H1 (cell line): ENCODE results near the gene SRSF3. TPM values are rescaled to one million over a fixed set of nuclear protein-coding genes. Genes with fewer than 3 reads are reported as not detected.

ENCODE experiments used
- CTCF ChIA-PET: fragments of 300-600 bp; sonication (Branson Sonifier 250); formaldehyde crosslinking; loops from one replicate; lab custom pipeline; 2021; ENCODE audit not compliant: partially characterized antibody; lab: Charles Lee
- POLR2A ChIA-PET: fragments of 300-600 bp; sonication (Branson Sonifier 250); formaldehyde crosslinking; loops from one replicate; lab custom pipeline; 2021; ENCODE audit warnings: inconsistent platforms; ENCODE audit not compliant: partially characterized antibody; lab: Charles Lee
- DNase-seq, 2 experiments: peaks; one replicate each; pipeline versions ENCODE4 v3.0.0 to v3.0.0-alpha.2; 2010 to 2022; ENCODE audit warnings: low spot score in 2 of 2, low read depth in 1 of 2, mixed read lengths in 1 of 2
- FAIRE-seq: peaks from 2 replicates; lab custom pipeline; 2011; peaks lifted over from hg19 to GRCh38; lab: Jason Lieb, UNC
- H2AFZ ChIP-seq: 2 replicates; pipeline ENCODE4 v1.8.1; 2012; ENCODE audit warnings: low read length, inconsistent platforms
- H2AK5ac ChIP-seq: 2 replicates; pipeline ENCODE4 v1.6.1; 2013; ENCODE audit warnings: low read depth, low read length
- H2BK120ac ChIP-seq: replicated peaks from 2 replicates; pipeline ENCODE3; 2013; ENCODE audit warnings: low read depth, low read length, inconsistent platforms
- H2BK12ac ChIP-seq: 2 replicates; pipeline ENCODE4 v1.6.1; 2013; ENCODE audit warnings: low read depth, low read length
- H2BK15ac ChIP-seq: 2 replicates; pipeline ENCODE4 v1.6.1; 2013; ENCODE audit warnings: low read length
- H2BK20ac ChIP-seq: 2 replicates; pipeline ENCODE4 v1.6.1; 2013; ENCODE audit warnings: low read length
- H2BK5ac ChIP-seq: 2 replicates; pipeline ENCODE4 v1.6.1; 2013; ENCODE audit warnings: low read depth, low read length
- H3K14ac ChIP-seq: 2 replicates; pipeline ENCODE4 v1.6.1; 2013; ENCODE audit warnings: inconsistent platforms; ENCODE audit not compliant: insufficient read length
- H3K18ac ChIP-seq: 2 replicates; pipeline ENCODE4 v1.6.1; 2013; ENCODE audit warnings: low read length; ENCODE audit errors: extremely low read depth
- H3K23ac ChIP-seq: 2 replicates; pipeline ENCODE4 v1.6.1; 2013; ENCODE audit warnings: inconsistent platforms; ENCODE audit not compliant: insufficient read length
- H3K23me2 ChIP-seq: 2 replicates; pipeline ENCODE4 v1.6.1; 2013; ENCODE audit warnings: low read depth, low read length
- H3K27ac ChIP-seq: 2 replicates; pipeline ENCODE4 v1.6.1; 2011; ENCODE audit warnings: low read depth, low read length, inconsistent platforms
- H3K27me3 ChIP-seq, 4 experiments: replicated peaks in 1 of 4; 1 replicate in 1 of 4; 2 replicates in 3 of 4; pipeline versions ENCODE4 v1.6.1 to v1.8.1; 2011 to 2013; ENCODE audit warnings: low read length in 3 of 4, mild to moderate bottlenecking in 3 of 4, inconsistent platforms in 2 of 4, mixed read lengths in 2 of 4, moderate library complexity in 1 of 4; ENCODE audit not compliant: control insufficient read depth in 3 of 4, insufficient read depth in 3 of 4; ENCODE audit errors: extremely low read depth in 1 of 4
- H3K36me3 ChIP-seq, 4 experiments: 2 replicates each; pipeline versions ENCODE4 v1.6.1 to v1.8.1; 2011 to 2013; ENCODE audit warnings: mild to moderate bottlenecking in 4 of 4, low read length in 3 of 4, moderate library complexity in 2 of 4, control low read depth in 1 of 4, inconsistent platforms in 1 of 4; ENCODE audit not compliant: insufficient read depth in 4 of 4, control insufficient read depth in 2 of 4
- H3K4ac ChIP-seq: replicated peaks from 2 replicates; pipeline ENCODE3; 2013; ENCODE audit warnings: low read length, low read depth, mixed read lengths, inconsistent platforms; ENCODE audit not compliant: insufficient read length
- H3K4me1 ChIP-seq, 4 experiments: replicated peaks in 1 of 4; 1 replicate in 1 of 4; 2 replicates in 3 of 4; pipeline versions ENCODE4 v1.6.1 to v1.8.1; 2011 to 2013; ENCODE audit warnings: low read length in 3 of 4, inconsistent platforms in 2 of 4, mixed read lengths in 1 of 4; ENCODE audit not compliant: insufficient read depth in 4 of 4, control insufficient read depth in 3 of 4
- H3K4me2 ChIP-seq, 2 experiments: 2 replicates each; pipeline versions ENCODE4 v1.6.1 to v1.8.1; 2011 to 2013; ENCODE audit warnings: low read depth in 2 of 2, low read length in 2 of 2, control low read depth in 1 of 2, inconsistent platforms in 1 of 2, mild to moderate bottlenecking in 1 of 2; ENCODE audit not compliant: insufficient read depth in 1 of 2
- H3K4me3 ChIP-seq, 4 experiments: fragments of 200-600, 300-600 bp in 1 of 4; sonication (generic), shearing (Covaris generic), sonication (Bioruptor Twin) in 1 of 4; 2 replicates each; pipeline versions ENCODE4 v1.5.1 to v1.8.1; 2011 to 2016; ENCODE audit warnings: low read length in 4 of 4, low read depth in 3 of 4, control low read depth in 2 of 4, inconsistent platforms in 2 of 4, mild to moderate bottlenecking in 2 of 4, mixed read lengths in 1 of 4, moderate library complexity in 1 of 4; ENCODE audit not compliant: insufficient read depth in 2 of 4; ENCODE audit errors: extremely low read depth in 1 of 4
- H3K56ac ChIP-seq: replicated peaks from 2 replicates; pipeline ENCODE3; 2013; ENCODE audit warnings: low read depth, mild to moderate bottlenecking, mixed read lengths, low read length, inconsistent platforms; ENCODE audit not compliant: insufficient read length
- H3K79me1 ChIP-seq: 2 replicates; pipeline ENCODE4 v1.6.1; 2013; ENCODE audit warnings: low read depth, low read length, control low read depth
- H3K79me2 ChIP-seq, 2 experiments: 2 replicates each; pipeline versions ENCODE4 v1.6.1 to v1.8.1; 2012 to 2013; ENCODE audit warnings: low read length in 2 of 2, mild to moderate bottlenecking in 2 of 2, inconsistent platforms in 1 of 2; ENCODE audit not compliant: insufficient read depth in 2 of 2, control insufficient read depth in 1 of 2
- H3K9ac ChIP-seq, 4 experiments: replicated peaks in 1 of 4; 1 replicate in 1 of 4; 2 replicates in 3 of 4; pipeline versions ENCODE4 v1.6.1 to v1.8.1; 2011 to 2013; ENCODE audit warnings: low read depth in 3 of 4, low read length in 3 of 4, control low read depth in 2 of 4, mild to moderate bottlenecking in 2 of 4, moderate library complexity in 2 of 4, inconsistent platforms in 1 of 4; ENCODE audit errors: extremely low read depth in 1 of 4
- H3K9me3 ChIP-seq, 2 experiments: 2 replicates each; pipeline versions ENCODE4 v1.6.1 to v1.8.1; 2012 to 2013; ENCODE audit warnings: mild to moderate bottlenecking in 2 of 2, moderate library complexity in 2 of 2, control low read depth in 1 of 2, inconsistent platforms in 1 of 2, low read depth in 1 of 2, low read length in 1 of 2, mixed read lengths in 1 of 2; ENCODE audit not compliant: insufficient read depth in 2 of 2
- H4K20me1 ChIP-seq, 2 experiments: replicated peaks in 1 of 2; 2 replicates each; pipeline versions ENCODE3 to v1.8.1; 2011 to 2013; ENCODE audit warnings: inconsistent platforms in 2 of 2, low read length in 2 of 2, mild to moderate bottlenecking in 1 of 2; ENCODE audit not compliant: insufficient read depth in 2 of 2, control insufficient read depth in 1 of 2
- H4K5ac ChIP-seq: 2 replicates; pipeline ENCODE4 v1.6.1; 2013; ENCODE audit warnings: low read length, low read depth, mixed read lengths, inconsistent platforms; ENCODE audit not compliant: insufficient read length
- H4K8ac ChIP-seq: 2 replicates; pipeline ENCODE4 v1.8.0; 2013; ENCODE audit warnings: mild to moderate bottlenecking, moderate library complexity, low read length, inconsistent platforms; ENCODE audit not compliant: insufficient read depth; ENCODE audit errors: extremely low read depth
- H4K91ac ChIP-seq: replicated peaks from 2 replicates; pipeline ENCODE3; 2013; ENCODE audit warnings: low read length, mixed read lengths, inconsistent platforms; ENCODE audit not compliant: insufficient read length
- PHF8 ChIP-seq: fragments of 200-600 bp; sonication (generic); conservative IDR thresholded peaks from 2 replicates; pipeline ENCODE4 v1.7.1; 2012; ENCODE audit warnings: low read depth, mild to moderate bottlenecking, inconsistent platforms, low read length, moderate library complexity
- POLR2A ChIP-seq, 2 experiments: IDR thresholded peaks; 1 replicate in 1 of 2; 2 replicates in 1 of 2; pipeline ENCODE4 v1.6.1; 2011; ENCODE audit warnings: low read depth in 2 of 2, low read length in 2 of 2, mild to moderate bottlenecking in 2 of 2; ENCODE audit errors: control extremely low read depth in 1 of 2
- POLR2AphosphoS5 ChIP-seq: IDR thresholded peaks from 2 replicates; pipeline ENCODE4 v1.6.1; 2011; ENCODE audit warnings: low read depth, low read length
- WGBS, 2 experiments: shearing (Covaris generic) in 1 of 2; methylation state at CpG; one replicate each; pipeline versions ENCODE4 v1.1.6 to v1.1.7; 2013 to 2015; ENCODE audit warnings: low lambda C conversion rate in 2 of 2, mixed read lengths in 2 of 2, inconsistent platforms in 1 of 2, low coverage in 1 of 2, missing lambda C conversion rate in 1 of 2; ENCODE audit not compliant: insufficient replicate concordance in 2 of 2, insufficient coverage in 1 of 2, insufficient read length in 1 of 2; ENCODE audit errors: extremely low coverage in 1 of 2, missing lambda C conversion rate in 1 of 2; 5-methylcytosine and 5-hydroxymethylcytosine counted together
- polyA plus RNA-seq, 7 experiments: library from polyadenylated mRNA; depleted of rRNA in 3 of 7; stranded (reverse) in 5 of 7; unstranded in 2 of 7; fragments of >200 nt in 5 of 7; fragments of 200-250 nt in 2 of 7; gene quantifications; 1 replicate in 5 of 7; 2 replicates in 1 of 7; 4 replicates in 1 of 7; pipeline versions ENCODE4 v1.2.1 to v1.2.3, GENCODE V29; 2011 to 2013; ENCODE audit warnings: missing spikeins in 2 of 7, mixed read lengths in 2 of 7
- total RNA-seq: library from RNA; stranded (reverse); fragmentation: NEBNext Ultra II Directional; extraction: Animal tissue kit (Norgen Biotek cat#: 25700); gene quantifications from 2 replicates; pipeline ENCODE4 v1.2.1, GENCODE V29; 2021
- TF ChIP-seq, protein P1 (sequence below): IDR thresholded peaks from 2 replicates; pipeline ENCODE4 v1.6.1; 2012; ENCODE audit warnings: low read length, inconsistent platforms
- TF ChIP-seq, protein P2 (sequence below), 3 experiments: IDR thresholded peaks; 1 replicate in 2 of 3; 2 replicates in 1 of 3; pipeline versions ENCODE4 v1.5.1 to v1.6.1; 2011; ENCODE audit warnings: low read length in 3 of 3, mild to moderate bottlenecking in 3 of 3, inconsistent platforms in 2 of 3, low read depth in 1 of 3, moderate library complexity in 1 of 3; ENCODE audit not compliant: insufficient read depth in 1 of 3; ENCODE audit errors: control extremely low read depth in 1 of 3

Gene SRSF3
- total and polyA plus RNA-seq, 2 of the 8 experiments (the other 6 are each of a cell fraction or from before 2014, with no cell fraction given), result 471 to 689 TPM

DNA sequence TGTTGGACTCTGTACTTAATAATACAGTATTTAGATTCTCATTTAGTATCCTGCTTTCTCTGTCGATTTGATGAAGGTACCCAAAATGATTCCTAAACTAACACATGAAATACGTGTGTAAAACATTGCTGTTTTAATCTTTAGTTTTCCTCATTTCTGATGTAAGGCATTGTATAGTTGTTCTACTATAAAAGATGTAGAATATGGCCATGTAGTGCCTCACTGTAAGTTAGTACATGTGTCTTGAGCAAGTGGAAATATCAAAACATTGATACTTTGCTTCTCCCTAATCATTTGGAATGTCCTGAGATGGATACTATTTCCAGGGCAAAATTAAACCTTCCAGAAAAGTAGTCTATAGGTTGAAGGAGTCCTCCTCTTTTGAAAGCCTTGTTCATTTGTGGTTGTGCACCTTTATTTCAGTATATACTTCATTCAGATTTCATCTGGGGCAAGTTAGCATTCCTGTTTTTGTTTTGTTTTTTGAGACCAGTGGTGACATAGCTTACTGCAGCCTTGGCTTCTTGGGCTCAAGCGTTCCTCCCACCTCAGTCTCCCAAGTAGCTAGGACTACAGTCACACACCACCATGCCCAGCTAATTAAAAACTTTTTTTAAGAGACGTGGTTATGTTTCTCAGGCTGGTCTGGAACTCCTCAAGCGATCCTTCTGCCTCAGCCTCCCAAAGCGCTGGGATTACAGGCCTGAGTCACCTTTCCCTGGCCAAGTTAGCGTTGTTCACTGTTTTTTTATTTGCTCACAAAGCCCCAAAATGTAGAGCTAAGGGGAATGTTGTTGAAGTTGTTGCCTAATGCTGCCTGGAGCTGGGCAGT, 11.6 kb downstream of the SRSF3 start:
- 92% methylated on average over 7 of the region's 7 CpGs; no CpG with 5 or more reads in 1 of the 2 experiments for WGBS, 2 experiments
- peaks cover 21 to 43% of the 10 kb centered on the region in 2 experiments for H4K20me1 ChIP-seq
- TF ChIP-seq, protein P1, sequence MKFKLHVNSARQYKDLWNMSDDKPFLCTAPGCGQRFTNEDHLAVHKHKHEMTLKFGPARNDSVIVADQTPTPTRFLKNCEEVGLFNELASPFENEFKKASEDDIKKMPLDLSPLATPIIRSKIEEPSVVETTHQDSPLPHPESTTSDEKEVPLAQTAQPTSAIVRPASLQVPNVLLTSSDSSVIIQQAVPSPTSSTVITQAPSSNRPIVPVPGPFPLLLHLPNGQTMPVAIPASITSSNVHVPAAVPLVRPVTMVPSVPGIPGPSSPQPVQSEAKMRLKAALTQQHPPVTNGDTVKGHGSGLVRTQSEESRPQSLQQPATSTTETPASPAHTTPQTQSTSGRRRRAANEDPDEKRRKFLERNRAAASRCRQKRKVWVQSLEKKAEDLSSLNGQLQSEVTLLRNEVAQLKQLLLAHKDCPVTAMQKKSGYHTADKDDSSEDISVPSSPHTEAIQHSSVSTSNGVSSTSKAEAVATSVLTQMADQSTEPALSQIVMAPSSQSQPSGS, result 0 out of 2 replicates have a peak, but pooled peaks have one; percentile 26
- peak; percentile 47 to 50 for TF ChIP-seq POLR2A (IDR thresholded peaks at IDR 0.05; ENCODE audit: control extremely low read depth in 1 of 2, low read depth in 2 of 2, low read length in 2 of 2)
- TF ChIP-seq, protein P2, sequence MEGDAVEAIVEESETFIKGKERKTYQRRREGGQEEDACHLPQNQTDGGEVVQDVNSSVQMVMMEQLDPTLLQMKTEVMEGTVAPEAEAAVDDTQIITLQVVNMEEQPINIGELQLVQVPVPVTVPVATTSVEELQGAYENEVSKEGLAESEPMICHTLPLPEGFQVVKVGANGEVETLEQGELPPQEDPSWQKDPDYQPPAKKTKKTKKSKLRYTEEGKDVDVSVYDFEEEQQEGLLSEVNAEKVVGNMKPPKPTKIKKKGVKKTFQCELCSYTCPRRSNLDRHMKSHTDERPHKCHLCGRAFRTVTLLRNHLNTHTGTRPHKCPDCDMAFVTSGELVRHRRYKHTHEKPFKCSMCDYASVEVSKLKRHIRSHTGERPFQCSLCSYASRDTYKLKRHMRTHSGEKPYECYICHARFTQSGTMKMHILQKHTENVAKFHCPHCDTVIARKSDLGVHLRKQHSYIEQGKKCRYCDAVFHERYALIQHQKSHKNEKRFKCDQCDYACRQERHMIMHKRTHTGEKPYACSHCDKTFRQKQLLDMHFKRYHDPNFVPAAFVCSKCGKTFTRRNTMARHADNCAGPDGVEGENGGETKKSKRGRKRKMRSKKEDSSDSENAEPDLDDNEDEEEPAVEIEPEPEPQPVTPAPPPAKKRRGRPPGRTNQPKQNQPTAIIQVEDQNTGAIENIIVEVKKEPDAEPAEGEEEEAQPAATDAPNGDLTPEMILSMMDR (IDR thresholded peaks at IDR 0.05; ENCODE audit: control extremely low read depth in 1 of 3, insufficient read depth in 1 of 3, low read depth in 1 of 3, low read length in 3 of 3), result peak in 1 of 3 experiments; percentile 5; a peak in 1 of 4 replicates
- TF ChIP-seq PHF8, result no peak
- peak; percentile 73 for TF ChIP-seq POLR2AphosphoS5

More for the DNA sequence above, 11.6 kb downstream of the SRSF3 start:
- Histone ChIP-seq H3K79me2 (peaks cover 11 to 58% of the 10 kb centered on the region in 2 experiments; a peak in 3 of 4 replicates), H3K4ac (no peak overlapping the region), H2AFZ (no peak overlapping the region), H3K9me3 (no peaks in the 10 kb centered on the region), H3K79me1 (0 out of 2 replicates have a peak, but pooled peaks cover 3% of the 10 kb centered on the region), H3K56ac (no peak overlapping the region), H3K23me2 (no peaks in the 10 kb centered on the region; the same call in 1 of the 2 replicates), H2BK5ac (no peak overlapping the region), H3K4me2 (no peak overlapping the region), H3K27me3 (no peaks in the 10 kb centered on the region), H3K14ac (no peak overlapping the region), H3K23ac (no peak overlapping the region), H4K5ac (no peak overlapping the region), H4K8ac (no peak overlapping the region), H3K9ac (no peak overlapping the region), H3K4me1 (no peaks in the 10 kb centered on the region; a peak in 2 of 7 replicates), H2BK120ac (no peak overlapping the region), H4K91ac (no peak overlapping the region), H2BK12ac (no peak overlapping the region), H2AK5ac (no peak overlapping the region), H3K36me3 (peaks cover 34 to 99% (median 67%) of the 10 kb centered on the region in 4 experiments), H2BK15ac (no peak overlapping the region), H2BK20ac (no peak overlapping the region), H3K4me3 (no peak overlapping the region), H3K18ac (no peak overlapping the region), H3K27ac (no peak overlapping the region)
- POLR2A ChIA-PET, result interaction anchor here (0.7 to 14.6 kb wide), 16 partner anchors 8 to 179 kb away, joined by 3 to 386 read pairs (median 4); partner anchors contain the start of genes CDKN1A and SRSF3
- CTCF ChIA-PET, result interaction anchor here (0.9 kb wide), 1 partner anchor 182 kb away, joined by 3 read pairs; no protein-coding TSS in a partner anchor
- FAIRE-seq, result no peak
- DNase-seq, result no peak
